Activated CD4-positive, alpha-beta T cell treated with anti-CD3 and anti-CD28 coated beads, Interleukin-2, amount 10 ng/mL, durations not matched to agents 24 days and 14 days (primary cell): ENCODE results near the gene SSNA1. TPM values are rescaled to one million over a fixed set of nuclear protein-coding genes. Genes with fewer than 3 reads are reported as not detected.
A peak's percentile ranks its signal among the peaks of the same experiment; 100 is the strongest.

ENCODE experiments used
- DNase-seq: peaks from one replicate; pipeline ENCODE4 v3.0.0; 2022
- H3K27ac Mint-ChIP-seq: one replicate; pipeline ENCODE4 v1.8.0; 2022; ENCODE audit warnings: mild to moderate bottlenecking, mixed read lengths
- H3K27me3 Mint-ChIP-seq: one replicate; pipeline ENCODE4 v1.8.0; 2022; ENCODE audit warnings: mixed read lengths
- H3K36me3 Mint-ChIP-seq: one replicate; pipeline ENCODE4 v1.8.0; 2022; ENCODE audit warnings: low read depth, mild to moderate bottlenecking, mixed read lengths
- H3K4me1 Mint-ChIP-seq: one replicate; pipeline ENCODE4 v1.8.0; 2021; ENCODE audit warnings: mixed read lengths
- H3K4me3 Mint-ChIP-seq: one replicate; pipeline ENCODE4 v1.8.0; 2022; ENCODE audit warnings: mild to moderate bottlenecking, moderate library complexity, mixed read lengths
- H3K9me3 Mint-ChIP-seq: one replicate; pipeline ENCODE4 v1.8.0; 2021; ENCODE audit warnings: mixed read lengths
- intact Hi-C: fragments of 100-400 bp; cut with micrococcal nuclease; formaldehyde crosslinking; loops from one replicate; pipeline ENCODE4 v1.15.1; 2023
- total RNA-seq: library from RNA; stranded (reverse); gene quantifications from 2 replicates; pipeline ENCODE4 v1.2.3, GENCODE V29; 2022

The SSNA1 gene
- total RNA-seq, 1 donor from 2014 or later: 95.1 TPM

DNA sequence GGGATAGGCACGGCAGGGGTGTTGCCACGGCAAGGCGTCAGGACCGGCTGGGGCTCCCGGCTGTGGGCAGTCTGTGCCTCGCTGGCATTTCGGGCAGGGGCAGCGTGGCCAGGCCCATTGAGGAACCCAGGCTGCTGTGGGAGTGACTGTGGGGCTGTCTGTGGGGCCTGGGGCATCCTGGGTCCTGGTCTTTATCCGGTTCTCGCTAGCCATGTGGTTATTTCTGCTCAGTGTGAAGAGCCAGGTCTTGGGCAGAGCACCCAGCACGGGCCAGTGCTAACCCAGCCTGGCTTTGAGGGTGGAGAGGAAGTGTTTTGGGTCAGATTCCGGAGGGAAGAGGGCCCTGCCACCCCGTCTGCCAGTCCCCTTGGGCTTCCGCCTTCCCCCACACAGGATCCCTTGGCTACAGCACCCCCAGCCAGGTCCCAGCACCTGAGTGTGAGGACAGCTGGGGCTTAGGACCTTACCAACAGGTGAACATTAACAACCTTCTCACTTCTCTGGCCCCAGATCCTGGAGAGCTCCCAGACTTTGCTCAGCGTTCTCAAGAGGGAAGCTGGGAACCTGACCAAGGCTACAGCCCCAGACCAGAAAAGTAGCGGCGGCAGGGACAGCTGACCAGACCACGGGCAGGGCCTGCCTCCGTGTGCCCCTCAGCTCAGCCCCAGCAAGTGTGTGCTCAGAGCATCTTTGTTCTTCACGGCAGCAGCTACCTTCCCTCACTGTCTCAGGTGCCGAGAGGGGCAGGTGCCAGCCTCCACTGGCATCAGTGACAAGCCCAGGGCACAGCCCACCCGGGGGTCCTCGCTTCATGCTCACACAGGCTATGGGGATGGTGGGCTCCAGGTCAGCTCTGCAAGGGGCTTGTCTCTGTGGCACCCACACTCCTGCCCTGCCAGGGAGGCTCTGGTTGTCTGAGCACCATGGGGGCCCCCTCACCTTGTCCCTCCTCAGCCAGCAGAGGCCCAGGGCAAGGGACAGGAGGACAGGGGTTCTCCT is 1.1 kb downstream of the SSNA1 start:
- H3K4me3 Mint-ChIP-seq: peak overlapping the region; percentile 91
- peak overlapping the region; percentile 94 for H3K27ac Mint-ChIP-seq
- H3K36me3 Mint-ChIP-seq: peaks cover 23% of the 10 kb centered on the region
- H3K27me3 Mint-ChIP-seq: no peaks in the 10 kb centered on the region
- intact Hi-C loops: loop anchor here (1.0 to 2.0 kb wide), 2 partner anchors 47 to 60 kb away; no protein-coding TSS in a partner anchor
- no peak for DNase-seq
- H3K4me1 Mint-ChIP-seq: peaks cover 19% of the 10 kb centered on the region
- H3K9me3 Mint-ChIP-seq: no peaks in the 10 kb centered on the region

GRCh38 chr9:137190315-137190856 is 1.9 kb downstream of the SSNA1 start:
- intact Hi-C loops: no loop called here
- peaks cover 23% of the 10 kb centered on the region for H3K36me3 Mint-ChIP-seq
- H3K27ac Mint-ChIP-seq: peak overlapping the region; percentile 66
- no peak for DNase-seq
- no peaks in the 10 kb centered on the region for H3K9me3 Mint-ChIP-seq
- H3K27me3 Mint-ChIP-seq: no peaks in the 10 kb centered on the region
- peaks cover 19% of the 10 kb centered on the region for H3K4me1 Mint-ChIP-seq
- peak overlapping the region; percentile 91 for H3K4me3 Mint-ChIP-seq

GRCh38 chr9:137191245-137191644 is 2.8 kb downstream of the SSNA1 start:
- H3K4me1 Mint-ChIP-seq: peaks cover 19% of the 10 kb centered on the region
- H3K9me3 Mint-ChIP-seq: no peaks in the 10 kb centered on the region
- intact Hi-C loops: no loop called here
- H3K36me3 Mint-ChIP-seq: peaks cover 23% of the 10 kb centered on the region
- H3K4me3 Mint-ChIP-seq: peak overlapping the region; percentile 67
- H3K27ac Mint-ChIP-seq: no peak overlapping the region
- H3K27me3 Mint-ChIP-seq: no peaks in the 10 kb centered on the region
- no peak for DNase-seq

- intact Hi-C loops: no loop called here
- no peaks in the 10 kb centered on the region for H3K9me3 Mint-ChIP-seq
These were observed 3.4 kb downstream of the SSNA1 start for GRCh38 chr9:137191691-137192447.

DNA sequence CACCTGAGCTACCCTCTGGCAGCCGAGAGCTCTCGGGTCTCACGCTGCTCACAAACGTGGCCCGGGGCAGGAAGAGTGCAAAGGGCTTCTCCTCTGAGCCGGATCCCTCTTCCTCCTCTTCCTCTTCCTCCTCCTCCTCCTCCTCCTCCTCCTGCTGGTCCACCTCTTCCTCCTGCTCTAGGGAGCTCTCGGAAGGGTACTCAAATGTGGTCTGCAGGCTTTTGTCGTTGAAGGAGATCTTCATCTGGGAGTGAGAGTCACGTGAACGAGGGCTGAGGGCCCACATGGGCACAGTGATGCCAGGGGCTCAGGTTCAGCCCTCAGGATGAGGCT is 3.9 kb downstream of the SSNA1 start:
- Mint-ChIP-seq H3K27me3 (no peaks in the 10 kb centered on the region), H3K36me3 (peaks cover 19% of the 10 kb centered on the region), H3K27ac (no peak overlapping the region), H3K4me3 (no peak overlapping the region), H3K4me1 (peaks cover 11% of the 10 kb centered on the region), H3K9me3 (no peaks in the 10 kb centered on the region)
- no peak for DNase-seq
- intact Hi-C loops: no loop called here

More at GRCh38 chr9:137191691-137192447, 3.4 kb downstream of the SSNA1 start:
- Mint-ChIP-seq H3K4me3 (no peak overlapping the region), H3K27ac (no peak overlapping the region), H3K36me3 (peaks cover 22% of the 10 kb centered on the region), H3K27me3 (no peaks in the 10 kb centered on the region), H3K4me1 (peaks cover 15% of the 10 kb centered on the region)
- no peak for DNase-seq

GRCh38 chr9:137192859-137193258 is 4.4 kb downstream of the SSNA1 start:
- Mint-ChIP-seq H3K36me3 (peaks cover 19% of the 10 kb centered on the region), H3K4me3 (no peak overlapping the region), H3K9me3 (no peaks in the 10 kb centered on the region), H3K4me1 (peaks cover 7% of the 10 kb centered on the region), H3K27ac (no peak overlapping the region), H3K27me3 (no peaks in the 10 kb centered on the region)
- no peak for DNase-seq
- intact Hi-C loops: no loop called here

DNA sequence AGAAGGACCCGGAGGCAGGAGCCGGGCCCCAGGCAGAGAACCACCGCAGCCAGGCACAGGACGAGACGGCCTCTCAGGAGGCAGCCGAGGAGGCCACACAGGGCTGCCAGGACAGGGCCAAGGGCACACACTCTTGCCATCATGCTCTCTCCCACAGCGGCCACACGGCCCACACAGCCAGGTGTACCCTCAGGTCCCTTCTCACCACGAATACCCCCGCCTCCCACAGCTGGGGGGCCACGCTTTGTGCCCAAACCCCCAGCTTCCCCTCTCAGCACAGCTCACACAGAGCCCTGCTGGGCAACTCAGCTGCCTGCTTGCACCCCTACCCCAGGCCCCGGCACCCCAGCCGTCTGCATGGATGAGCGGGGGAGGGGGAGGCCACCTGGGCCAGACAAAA is 5.3 kb downstream of the SSNA1 start:
- intact Hi-C loops: no loop called here
- Mint-ChIP-seq H3K27me3 (no peaks in the 10 kb centered on the region), H3K36me3 (peaks cover 16% of the 10 kb centered on the region), H3K27ac (no peak overlapping the region), H3K9me3 (no peaks in the 10 kb centered on the region), H3K4me1 (peaks cover 6% of the 10 kb centered on the region), H3K4me3 (no peak overlapping the region)
- DNase-seq: no peak

DNA sequence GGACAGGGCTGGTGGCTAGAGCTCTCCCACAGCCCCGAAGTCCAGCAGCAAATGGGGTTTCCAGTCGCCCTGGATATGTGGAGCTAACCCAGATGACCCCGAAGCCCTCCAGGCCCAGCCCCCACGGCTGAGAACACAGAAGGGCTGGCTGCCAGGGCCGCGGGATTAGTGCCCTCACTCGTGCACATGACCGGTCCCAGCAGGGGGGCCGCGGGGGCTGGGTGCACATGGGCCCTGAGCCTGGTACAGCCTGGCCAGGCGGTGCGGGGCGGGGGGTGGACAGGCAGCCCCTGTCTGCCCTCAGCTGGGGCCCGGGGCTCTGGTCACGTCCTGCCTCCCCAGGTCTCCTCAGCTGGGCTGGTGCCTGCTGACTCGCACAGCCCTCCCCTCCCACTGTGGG is 5.9 kb downstream of the SSNA1 start:
- Mint-ChIP-seq H3K4me3 (no peak overlapping the region), H3K9me3 (no peaks in the 10 kb centered on the region), H3K4me1 (peaks cover 3% of the 10 kb centered on the region), H3K27ac (no peak overlapping the region), H3K36me3 (peaks cover 11% of the 10 kb centered on the region), H3K27me3 (no peaks in the 10 kb centered on the region)
- no peak for DNase-seq
- intact Hi-C loops: no loop called here

DNA sequence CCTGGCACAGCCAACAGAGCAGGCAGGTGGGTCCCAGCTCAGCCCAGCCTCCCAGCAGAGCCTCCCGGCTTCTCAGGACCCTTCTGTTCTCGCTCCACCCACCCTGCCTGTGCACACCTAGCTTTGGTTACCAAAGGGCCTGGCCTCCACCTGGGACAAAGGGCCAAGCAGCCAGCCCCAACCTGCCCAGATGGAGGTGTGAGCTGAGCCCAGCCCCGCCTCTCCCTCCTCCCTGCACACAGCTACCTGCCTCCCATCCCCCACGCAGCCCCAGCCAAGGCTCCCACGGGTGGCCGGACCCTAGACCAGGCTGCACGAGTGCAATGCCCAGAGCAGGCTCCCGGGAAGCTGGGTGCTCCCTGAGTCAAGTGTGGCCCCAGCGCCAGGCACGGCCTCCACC is 6.4 kb downstream of the SSNA1 start:
- H3K27me3 Mint-ChIP-seq: peaks cover 2% of the 10 kb centered on the region
- no peak for DNase-seq
- no peak overlapping the region for H3K4me3 Mint-ChIP-seq
- intact Hi-C loops: no loop called here
- H3K36me3 Mint-ChIP-seq: peaks cover 8% of the 10 kb centered on the region
- H3K27ac Mint-ChIP-seq: no peak overlapping the region
- H3K4me1 Mint-ChIP-seq: no peaks in the 10 kb centered on the region
- H3K9me3 Mint-ChIP-seq: no peaks in the 10 kb centered on the region

DNA sequence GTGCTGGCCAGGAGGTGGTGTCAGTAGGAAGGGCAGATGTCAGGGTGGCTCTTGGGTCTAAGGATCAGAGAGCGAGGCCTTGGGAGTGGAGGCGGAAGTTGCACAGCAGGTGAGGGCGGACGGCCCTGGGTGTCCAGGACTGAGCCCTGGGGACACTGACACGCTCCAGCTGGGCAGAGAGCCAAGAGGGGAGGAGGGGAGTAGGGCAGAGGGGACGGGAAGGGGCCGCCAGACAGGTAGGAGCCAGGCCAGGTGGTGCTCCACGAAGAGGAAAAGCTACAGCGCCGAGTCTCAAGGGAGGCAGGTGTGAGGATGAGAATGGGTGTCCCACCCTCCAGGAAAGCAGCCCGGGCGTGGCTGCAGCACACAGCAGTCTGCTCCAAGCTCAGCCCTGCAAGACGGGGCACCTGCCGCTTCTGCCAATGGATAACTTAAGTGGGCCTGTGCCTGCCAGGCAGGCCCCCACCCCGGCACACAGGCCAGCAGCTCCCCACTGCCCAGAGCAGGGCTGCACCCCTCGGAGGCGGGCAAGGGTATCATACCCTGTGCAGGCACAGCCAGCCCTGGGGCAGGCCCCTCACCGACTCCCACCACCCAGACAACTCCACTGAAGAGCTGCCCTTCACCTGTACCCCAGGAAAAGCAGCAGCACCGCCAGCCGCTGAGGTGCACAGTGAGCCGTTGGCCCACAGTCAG is 7.2 kb downstream of the SSNA1 start:
- intact Hi-C loops: no loop called here
- H3K27me3 Mint-ChIP-seq: peaks cover 2% of the 10 kb centered on the region
- no peaks in the 10 kb centered on the region for H3K9me3 Mint-ChIP-seq
- no peak overlapping the region for H3K4me3 Mint-ChIP-seq
- peaks cover 6% of the 10 kb centered on the region for H3K36me3 Mint-ChIP-seq
- no peak for DNase-seq
- H3K4me1 Mint-ChIP-seq: no peaks in the 10 kb centered on the region
- H3K27ac Mint-ChIP-seq: no peak overlapping the region

DNA sequence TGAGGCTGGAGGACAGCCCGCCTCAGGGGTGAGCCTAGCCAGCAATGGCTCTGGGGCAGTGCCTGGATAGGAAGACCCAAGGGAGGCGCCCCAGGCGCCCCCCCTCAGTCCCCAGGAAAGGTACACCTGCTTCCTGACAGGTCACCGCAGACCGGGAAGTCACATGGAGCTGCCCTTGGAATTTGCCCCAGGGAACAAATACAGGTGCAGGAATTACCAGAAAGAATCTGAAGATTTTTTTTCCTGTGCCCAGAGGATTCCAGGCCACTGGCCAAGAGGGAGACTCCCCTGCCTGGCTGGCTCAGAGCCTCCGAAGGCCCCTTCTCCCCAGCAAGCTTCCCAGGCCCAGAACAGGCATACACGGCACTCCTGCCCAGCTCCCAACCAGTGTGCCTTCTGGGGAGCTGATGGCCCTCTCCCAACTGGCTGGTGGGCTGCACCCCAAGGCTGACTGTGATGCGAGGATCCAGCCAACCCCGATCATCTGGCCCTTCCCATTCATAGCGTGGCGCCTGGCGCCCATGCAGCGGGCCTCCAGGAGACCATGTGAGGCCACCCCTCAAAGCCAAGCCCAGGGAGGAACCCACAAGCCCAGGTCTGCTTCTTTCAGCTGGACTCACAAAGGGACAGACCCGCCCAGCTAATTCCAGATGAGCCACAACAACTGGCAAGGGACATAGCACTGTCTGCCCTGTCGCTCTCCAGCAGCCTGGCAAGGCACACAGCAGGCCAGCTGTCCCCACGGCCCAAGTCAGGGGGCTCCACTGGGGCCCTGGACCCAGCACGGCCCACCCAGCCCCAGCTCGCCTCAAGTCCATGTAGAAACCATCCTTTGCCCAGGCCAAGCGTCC is 9.8 kb downstream of the SSNA1 start:
- intact Hi-C loops: no loop called here
- H3K36me3 Mint-ChIP-seq: peaks cover 3% of the 10 kb centered on the region
- no peak overlapping the region for H3K27ac Mint-ChIP-seq
- peaks cover 2% of the 10 kb centered on the region for H3K27me3 Mint-ChIP-seq
- H3K4me3 Mint-ChIP-seq: peak overlapping the region; percentile 32
- H3K9me3 Mint-ChIP-seq: no peaks in the 10 kb centered on the region
- H3K4me1 Mint-ChIP-seq: peaks cover 8% of the 10 kb centered on the region
- DNase-seq: no peak

- peaks cover 3% of the 10 kb centered on the region for H3K36me3 Mint-ChIP-seq
- peaks cover 9% of the 10 kb centered on the region for H3K4me1 Mint-ChIP-seq
- no peak for DNase-seq
- H3K27ac Mint-ChIP-seq: no peak overlapping the region
- H3K4me3 Mint-ChIP-seq: peak overlapping the region; percentile 32
- no peaks in the 10 kb centered on the region for H3K9me3 Mint-ChIP-seq
- intact Hi-C loops: no loop called here
- H3K27me3 Mint-ChIP-seq: peaks cover 2% of the 10 kb centered on the region
These were observed 10.4 kb downstream of the SSNA1 start for GRCh38 chr9:137198902-137199283.
